Measurements from ENCODE around the gene RAPGEF2. TPM values are rescaled to one million over a fixed set of nuclear protein-coding genes. Genes with fewer than 3 reads are reported as not detected.

The RAPGEF2 gene
- total RNA-seq, 1 donor, result 50.3 TPM

DNA sequence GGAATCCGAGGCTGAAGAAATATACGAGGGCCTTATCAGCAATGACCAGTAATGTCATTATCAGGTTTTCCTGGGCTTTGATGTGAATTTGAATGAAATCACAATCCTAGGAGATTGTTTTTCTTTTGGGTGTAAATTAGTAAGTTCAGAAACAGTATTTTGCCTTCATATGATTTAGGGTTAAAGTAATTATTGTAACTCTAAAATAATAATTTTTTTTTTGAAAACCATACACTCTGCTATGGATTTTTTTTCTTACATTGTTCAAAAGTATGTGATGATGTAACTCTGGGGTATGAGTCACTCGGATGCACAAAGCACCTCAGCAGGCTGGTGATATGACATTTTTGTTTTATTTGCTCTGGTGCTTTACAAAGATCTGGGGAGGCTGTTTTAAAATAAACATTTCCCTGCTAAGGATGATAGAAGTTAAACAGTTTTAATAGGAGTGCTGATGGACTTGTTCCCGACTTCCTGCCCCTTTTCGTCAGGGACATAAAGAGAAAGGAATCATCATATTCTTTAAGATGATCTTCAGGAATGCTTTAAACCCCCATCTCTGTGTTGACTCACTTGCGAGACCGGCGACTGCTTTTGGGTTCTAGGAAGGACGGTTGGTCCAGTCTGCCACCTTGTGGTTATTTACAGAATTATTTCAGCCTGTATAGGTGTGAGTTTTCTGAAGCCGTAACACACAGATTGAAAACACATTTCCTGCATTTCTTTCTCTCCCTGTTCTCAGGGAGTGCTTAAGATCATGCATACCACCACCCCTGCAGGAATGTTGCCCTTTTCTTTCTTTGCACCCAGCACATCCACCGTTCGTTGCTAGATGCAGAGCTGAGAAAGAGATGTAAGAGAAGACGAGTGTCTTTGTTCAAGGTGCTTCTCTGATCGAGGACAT lies 72.5 kb downstream of the RAPGEF2 start:
- Histone ChIP-seq H3K9me3 (ENCODE audit: low read depth, low read length) (no peaks in the 10 kb centered on the region), H4K20me1 (ENCODE audit: insufficient read depth, low read length) (peaks cover 43% of the 10 kb centered on the region), H3K79me2 (ENCODE audit: insufficient read depth, low read length) (peaks cover 90% of the 10 kb centered on the region), H3K36me3 (ENCODE audit: insufficient read depth, low read length) (no peaks in the 10 kb centered on the region), H3K27me3 (ENCODE audit: insufficient read depth, low read length) (no peaks in the 10 kb centered on the region), H3K4me3 (ENCODE audit: insufficient read depth, low read length) (peak overlapping the region; percentile 66), H3K4me2 (ENCODE audit: insufficient read depth, low read length) (peak overlapping the region; percentile 95), H2AFZ (ENCODE audit: low read length) (peak overlapping the region; percentile 56), H3K4me1 (ENCODE audit: insufficient read depth, low read length) (peaks cover 28% of the 10 kb centered on the region), H3K27ac (ENCODE audit: low read depth, low read length) (peak overlapping the region; percentile 73)
- TF ChIP-seq, protein P1, sequence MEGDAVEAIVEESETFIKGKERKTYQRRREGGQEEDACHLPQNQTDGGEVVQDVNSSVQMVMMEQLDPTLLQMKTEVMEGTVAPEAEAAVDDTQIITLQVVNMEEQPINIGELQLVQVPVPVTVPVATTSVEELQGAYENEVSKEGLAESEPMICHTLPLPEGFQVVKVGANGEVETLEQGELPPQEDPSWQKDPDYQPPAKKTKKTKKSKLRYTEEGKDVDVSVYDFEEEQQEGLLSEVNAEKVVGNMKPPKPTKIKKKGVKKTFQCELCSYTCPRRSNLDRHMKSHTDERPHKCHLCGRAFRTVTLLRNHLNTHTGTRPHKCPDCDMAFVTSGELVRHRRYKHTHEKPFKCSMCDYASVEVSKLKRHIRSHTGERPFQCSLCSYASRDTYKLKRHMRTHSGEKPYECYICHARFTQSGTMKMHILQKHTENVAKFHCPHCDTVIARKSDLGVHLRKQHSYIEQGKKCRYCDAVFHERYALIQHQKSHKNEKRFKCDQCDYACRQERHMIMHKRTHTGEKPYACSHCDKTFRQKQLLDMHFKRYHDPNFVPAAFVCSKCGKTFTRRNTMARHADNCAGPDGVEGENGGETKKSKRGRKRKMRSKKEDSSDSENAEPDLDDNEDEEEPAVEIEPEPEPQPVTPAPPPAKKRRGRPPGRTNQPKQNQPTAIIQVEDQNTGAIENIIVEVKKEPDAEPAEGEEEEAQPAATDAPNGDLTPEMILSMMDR (IDR thresholded peaks at IDR 0.05; ENCODE audit: extremely low read depth, low read depth, low read length), result peak; percentile 79
- no peak for DNase-seq (ENCODE audit: insufficient read length, low spot score, missing footprints)

DNA sequence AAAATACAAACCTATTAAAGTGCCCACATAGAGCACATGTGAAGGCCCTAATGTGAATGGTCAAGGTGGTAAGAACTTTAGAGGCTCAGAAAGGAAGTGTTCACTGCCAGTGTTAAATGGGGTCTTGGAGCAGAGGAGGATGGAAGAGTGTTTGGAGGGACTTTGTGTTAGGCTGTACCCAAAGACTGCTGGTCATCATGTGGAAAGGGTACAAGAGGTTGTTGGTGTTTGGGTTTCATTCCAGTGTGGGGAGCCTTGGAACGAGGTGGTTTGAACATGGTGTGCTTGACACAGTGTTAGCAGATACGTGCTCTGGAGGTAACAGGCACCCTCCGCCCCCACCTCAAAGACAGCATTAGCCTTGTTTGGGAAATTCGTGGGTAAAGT lies 73.1 kb downstream of the RAPGEF2 start:
- H3K4me1 ChIP-seq (ENCODE audit: insufficient read depth, low read length), result peaks cover 28% of the 10 kb centered on the region

DNA sequence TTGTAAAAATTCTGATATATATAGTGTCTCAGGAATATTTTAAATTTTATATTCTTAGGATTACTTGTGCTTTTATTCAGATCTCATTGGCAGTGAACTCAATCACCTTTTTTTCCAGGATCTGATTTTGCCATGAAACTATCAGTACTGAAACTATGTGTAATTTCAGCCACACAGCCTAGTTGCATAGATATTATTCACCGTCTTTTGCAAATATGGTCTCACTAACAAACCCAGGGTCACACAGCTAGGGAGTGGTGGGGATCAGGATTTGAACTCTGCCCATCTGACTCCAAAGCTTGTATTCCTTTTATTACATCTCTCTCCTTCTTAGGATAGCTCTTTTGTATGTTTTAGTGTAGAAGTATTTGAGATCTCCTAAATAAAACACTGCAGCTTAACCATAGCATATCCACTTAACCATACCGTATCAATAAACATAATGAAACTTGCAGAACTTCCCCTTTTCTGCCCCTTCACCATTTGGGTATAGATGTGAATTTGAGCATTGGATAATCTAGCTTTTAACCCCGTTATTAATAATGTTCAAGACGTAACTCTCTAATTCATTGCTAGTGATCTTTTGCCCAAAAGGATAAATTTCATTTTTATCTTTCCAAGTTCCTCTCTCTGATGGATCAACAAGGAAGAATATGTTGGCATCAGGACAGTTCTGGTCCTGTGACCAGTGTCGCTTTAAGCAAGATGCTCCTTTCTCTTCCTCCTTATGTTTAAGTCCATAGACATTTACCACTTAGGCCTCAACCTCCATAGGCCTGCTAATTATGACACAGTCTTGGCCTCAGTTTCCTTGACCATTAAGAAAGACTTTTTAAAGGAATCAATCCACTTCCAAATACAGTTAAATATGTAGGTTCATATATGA lies 74.6 kb downstream of the RAPGEF2 start:
- Histone ChIP-seq H3K9me3 (ENCODE audit: low read depth, low read length) (no peaks in the 10 kb centered on the region), H3K4me1 (ENCODE audit: insufficient read depth, low read length) (peaks cover 28% of the 10 kb centered on the region), H3K4me3 (ENCODE audit: insufficient read depth, low read length) (no peak overlapping the region), H3K27me3 (ENCODE audit: insufficient read depth, low read length) (no peaks in the 10 kb centered on the region), H3K4me2 (ENCODE audit: insufficient read depth, low read length) (no peak overlapping the region), H3K79me2 (ENCODE audit: insufficient read depth, low read length) (peaks cover 85% of the 10 kb centered on the region), H4K20me1 (ENCODE audit: insufficient read depth, low read length) (peaks cover 26% of the 10 kb centered on the region), H2AFZ (ENCODE audit: low read length) (no peak overlapping the region), H3K27ac (ENCODE audit: low read depth, low read length) (no peak overlapping the region), H3K36me3 (ENCODE audit: insufficient read depth, low read length) (no peaks in the 10 kb centered on the region)
- TF ChIP-seq, protein P1 (IDR thresholded peaks at IDR 0.05; ENCODE audit: extremely low read depth, low read depth, low read length), result no peak
- no peak for DNase-seq (ENCODE audit: insufficient read length, low spot score, missing footprints)

More for the DNA sequence above, 73.1 kb downstream of the RAPGEF2 start:
- Histone ChIP-seq H4K20me1 (ENCODE audit: insufficient read depth, low read length) (peaks cover 38% of the 10 kb centered on the region), H3K9me3 (ENCODE audit: low read depth, low read length) (no peaks in the 10 kb centered on the region), H3K36me3 (ENCODE audit: insufficient read depth, low read length) (no peaks in the 10 kb centered on the region), H3K27ac (ENCODE audit: low read depth, low read length) (peak overlapping the region; percentile 73), H2AFZ (ENCODE audit: low read length) (no peak overlapping the region), H3K4me2 (ENCODE audit: insufficient read depth, low read length) (peak overlapping the region; percentile 95), H3K79me2 (ENCODE audit: insufficient read depth, low read length) (peaks cover 89% of the 10 kb centered on the region), H3K27me3 (ENCODE audit: insufficient read depth, low read length) (no peaks in the 10 kb centered on the region), H3K4me3 (ENCODE audit: insufficient read depth, low read length) (peak overlapping the region; percentile 66)
- TF ChIP-seq, protein P1 (IDR thresholded peaks at IDR 0.05; ENCODE audit: extremely low read depth, low read depth, low read length), result no peak
- DNase-seq (ENCODE audit: insufficient read length, low spot score, missing footprints), result no peak

Data from osteoblast (primary cell).